PC-3 (cell line): ENCODE measurements around the gene SLCO3A1. TPM values are rescaled to one million over a fixed set of nuclear protein-coding genes. Genes with fewer than 3 reads are reported as not detected.

ENCODE experiments used
- ATAC-seq: fragments of 200-7000 bp; cut with Tn5 transposase; 2 replicates; pipeline ENCODE4 v1.9.1; 2020; ENCODE audit warnings: mild to moderate bottlenecking, moderate library complexity
- BruUV-seq: library from RNA; stranded (reverse); fragments of 400-500 nt; replicated peaks from 2 replicates; lab custom pipeline; 2021; lab: Mats Ljungman, UMichigan
- CTCF ChIA-PET: fragments of 300-600 bp; sonication (Branson Sonifier 250); formaldehyde crosslinking; loops from one replicate; lab custom pipeline; 2022; ENCODE audit warnings: antibody characterized with exemption; lab: Charles Lee
- POLR2A ChIA-PET: fragments of 300-600 bp; sonication (Branson Sonifier 250); formaldehyde crosslinking; loops from one replicate; lab custom pipeline; 2022; ENCODE audit warnings: antibody characterized with exemption; ENCODE audit not compliant: unreplicated experiment; lab: Charles Lee
- DNase-seq: peaks from one replicate; pipeline ENCODE4 v3.0.0-alpha.2; 2015
- H2AFZ ChIP-seq: fragments of 300-600 bp; sonication (generic); 2 replicates; pipeline ENCODE4 v1.6.0; 2016; ENCODE audit warnings: antibody characterized with exemption, low read length
- H3F3A ChIP-seq: fragments of 300-600 bp; sonication (generic); one replicate; pipeline ENCODE4 v1.6.0; 2017; ENCODE audit warnings: antibody characterized with exemption, low read length, control low read depth, mild to moderate bottlenecking; ENCODE audit not compliant: unreplicated experiment
- H3K27ac ChIP-seq: fragments of 300-600 bp; sonication (generic); 2 replicates; pipeline ENCODE4 v1.5.1; 2016; ENCODE audit warnings: mild to moderate bottlenecking, low read length
- H3K27me3 ChIP-seq: fragments of 300-600 bp; sonication (generic); 2 replicates; pipeline ENCODE4 v1.6.1; 2016; ENCODE audit warnings: low read length, mixed read lengths
- H3K36me3 ChIP-seq: fragments of 300-600 bp; sonication (generic); 2 replicates; pipeline ENCODE4 v1.6.1; 2016; ENCODE audit warnings: low read depth, mixed run types, low read length, mixed read lengths
- H3K4me1 ChIP-seq: fragments of 300-600 bp; sonication (generic); 2 replicates; pipeline ENCODE4 v1.5.1; 2016; ENCODE audit warnings: low read length; ENCODE audit not compliant: insufficient read depth
- H3K4me2 ChIP-seq: fragments of 300-600 bp; sonication (generic); 2 replicates; pipeline ENCODE4 v1.6.0; 2016; ENCODE audit warnings: low read length
- H3K4me3 ChIP-seq: fragments of 300-600 bp; sonication (generic); 2 replicates; pipeline ENCODE4 v1.5.1; 2016; ENCODE audit warnings: mild to moderate bottlenecking, low read length, mixed read lengths
- H3K79me2 ChIP-seq: fragments of 300-600 bp; sonication (generic); 2 replicates; pipeline ENCODE4 v1.6.1; 2017; ENCODE audit warnings: low read length, mixed read lengths
- H3K9ac ChIP-seq: fragments of 300-600 bp; sonication (generic); 2 replicates; pipeline ENCODE4 v1.6.0; 2016; ENCODE audit warnings: mild to moderate bottlenecking, low read length
- H3K9me2 ChIP-seq: fragments of 300-600 bp; sonication (generic); replicated peaks from 2 replicates; pipeline ENCODE4 v1.6.1; 2016; ENCODE audit warnings: mixed run types, low read length, mixed read lengths
- H3K9me3 ChIP-seq: fragments of 300-600 bp; sonication (generic); 2 replicates; pipeline ENCODE4 v1.6.1; 2016; ENCODE audit warnings: low read length, mixed read lengths
- H4K20me1 ChIP-seq: fragments of 300-600 bp; sonication (generic); 2 replicates; pipeline ENCODE4 v1.6.1; 2016; ENCODE audit warnings: low read length, mixed read lengths
- CTCF ChIP-seq: fragments of 300-600 bp; sonication (generic); conservative IDR thresholded peaks from 2 replicates; pipeline ENCODE4 v1.5.1; 2017; ENCODE audit warnings: antibody characterized with exemption, low read depth, mild to moderate bottlenecking, low read length
- EZH2 ChIP-seq: fragments of 300-600 bp; sonication (generic); IDR thresholded peaks from one replicate; pipeline ENCODE4 v1.6.1; 2017; ENCODE audit warnings: antibody characterized with exemption, mild to moderate bottlenecking, low read length; ENCODE audit not compliant: unreplicated experiment
- EZH2phosphoT487 ChIP-seq: fragments of 300-600 bp; sonication (generic); IDR thresholded peaks from 2 replicates; pipeline ENCODE4 v1.6.1; 2018; ENCODE audit warnings: mild to moderate bottlenecking, antibody characterized with exemption, low read length, borderline replicate concordance
- intact Hi-C: fragments of 100-400 bp; cut with micrococcal nuclease; formaldehyde crosslinking; loops from 2 replicates; pipeline ENCODE4 v1.9.0; 2023
- total RNA-seq: library from RNA; depleted of rRNA; stranded (reverse); fragments of >200 nt; gene quantifications from 2 replicates; pipeline ENCODE4 v1.2.3, GENCODE V29; 2014

SLCO3A1 gene
- total RNA-seq, 1 experiment from 2014 or later: 0.07 TPM

DNA sequence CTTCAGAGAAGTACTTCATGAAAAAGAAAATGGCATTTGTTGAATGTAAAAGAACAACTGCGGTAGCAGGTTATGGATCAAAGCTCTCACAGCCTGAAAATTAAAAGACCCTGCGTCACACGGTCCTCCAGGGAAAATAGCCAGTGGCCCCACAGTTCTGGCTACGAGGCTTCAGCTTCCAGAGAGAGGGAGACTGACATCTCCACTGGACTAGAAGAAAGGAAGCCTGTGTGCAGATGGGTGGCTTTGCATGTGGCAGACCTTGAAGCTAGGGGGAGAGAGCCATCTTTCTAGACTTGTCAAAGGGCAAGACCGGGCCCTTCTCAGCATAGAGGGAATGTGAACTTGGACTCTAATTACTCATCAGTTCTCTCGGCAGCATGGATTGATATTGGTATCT is 159.4 kb downstream of the SLCO3A1 start:
- Histone ChIP-seq H3K4me3 (no peak overlapping the region), H3K79me2 (no peaks in the 10 kb centered on the region), H3F3A (no peaks in the 10 kb centered on the region), H3K4me1 (no peaks in the 10 kb centered on the region), H3K27me3 (peaks cover 38% of the 10 kb centered on the region), H3K36me3 (no peaks in the 10 kb centered on the region), H4K20me1 (no peaks in the 10 kb centered on the region), H2AFZ (no peak overlapping the region), H3K27ac (no peak overlapping the region), H3K9me3 (no peaks in the 10 kb centered on the region), H3K4me2 (no peak overlapping the region), H3K9me2 (no peaks in the 10 kb centered on the region), H3K9ac (no peak overlapping the region)
- intact Hi-C loops: no loop called here
- DNase-seq (no peak), ATAC-seq (no peak)
- CTCF ChIA-PET: no interaction called here
- TF ChIP-seq EZH2phosphoT487 (no peak), EZH2 (no peak), CTCF (no peak)
- POLR2A ChIA-PET: no interaction called here
- BruUV-seq: no TSS peak

DNA sequence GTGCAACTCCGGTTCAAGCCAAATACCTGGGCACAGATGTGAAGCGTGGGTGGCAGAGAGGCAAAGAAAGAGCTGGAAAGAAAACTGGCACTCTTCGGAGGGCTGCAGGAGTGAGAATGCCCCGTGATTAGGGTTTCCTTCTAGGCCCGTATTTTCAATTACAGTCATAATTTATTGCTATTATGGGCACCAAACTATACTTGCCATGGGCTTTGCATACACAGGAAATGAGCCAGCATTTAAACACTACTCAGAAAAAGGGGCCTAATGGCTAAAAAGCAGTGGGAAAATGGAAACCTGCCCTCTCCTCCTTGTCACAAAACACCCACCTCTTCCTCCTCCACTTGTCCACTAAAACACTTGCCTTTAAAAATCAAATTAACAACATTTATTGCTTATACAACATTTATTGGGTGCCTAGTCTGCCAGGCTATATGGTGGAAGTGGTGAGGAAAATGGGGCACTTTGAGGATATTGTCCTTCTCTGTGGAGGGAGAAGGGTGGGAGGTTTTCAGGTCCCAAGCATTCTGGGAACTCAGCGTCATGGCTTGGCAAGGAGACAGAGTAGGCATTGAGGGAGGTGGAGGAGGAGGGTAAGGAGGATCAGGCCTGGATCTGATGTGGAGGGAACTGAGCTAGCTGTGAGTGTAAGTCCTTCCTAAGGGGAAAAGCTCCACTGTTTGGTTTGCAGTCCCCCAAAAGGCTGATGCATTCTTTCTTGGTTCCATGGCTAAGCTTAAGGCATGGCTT is 160.9 kb downstream of the SLCO3A1 start:
- ChIA-PET POLR2A (no interaction called here), CTCF (no interaction called here)
- Histone ChIP-seq H3K27ac (no peak overlapping the region), H2AFZ (no peak overlapping the region), H3K9ac (no peak overlapping the region), H3K9me3 (no peaks in the 10 kb centered on the region), H3K27me3 (peaks cover 29% of the 10 kb centered on the region), H3K4me1 (no peaks in the 10 kb centered on the region), H3F3A (no peaks in the 10 kb centered on the region), H4K20me1 (no peaks in the 10 kb centered on the region), H3K9me2 (no peaks in the 10 kb centered on the region), H3K36me3 (no peaks in the 10 kb centered on the region), H3K4me3 (no peak overlapping the region), H3K79me2 (no peaks in the 10 kb centered on the region), H3K4me2 (no peak overlapping the region)
- TF ChIP-seq CTCF (no peak), EZH2phosphoT487 (no peak), EZH2 (no peak)
- no peak for DNase-seq
- intact Hi-C loops: no loop called here
- no TSS peak for BruUV-seq
- ATAC-seq: no peak

- ChIA-PET POLR2A (no interaction called here), CTCF (no interaction called here)
- Histone ChIP-seq H2AFZ (no peak overlapping the region), H3K36me3 (no peaks in the 10 kb centered on the region), H3K9me3 (no peaks in the 10 kb centered on the region), H3K4me3 (no peak overlapping the region), H3F3A (no peaks in the 10 kb centered on the region), H3K4me1 (no peaks in the 10 kb centered on the region), H3K9ac (no peak overlapping the region), H3K27ac (no peak overlapping the region), H3K27me3 (peaks cover 54% of the 10 kb centered on the region), H3K79me2 (no peaks in the 10 kb centered on the region), H4K20me1 (no peaks in the 10 kb centered on the region), H3K4me2 (no peak overlapping the region), H3K9me2 (no peaks in the 10 kb centered on the region)
- DNase-seq: no peak
- no peak for TF ChIP-seq EZH2
- TF ChIP-seq CTCF: no peak
- TF ChIP-seq EZH2phosphoT487: no peak
- no TSS peak for BruUV-seq
- intact Hi-C loops: no loop called here
- ATAC-seq: no peak
Measured at GRCh38 chr15:92017882-92018534, 164.5 kb downstream of the SLCO3A1 start.
